Measurements from ENCODE around the gene MYT1. TPM values are rescaled to one million over a fixed set of nuclear protein-coding genes. Genes with fewer than 3 reads are reported as not detected.

Gene MYT1
- total RNA-seq, 3 donors from 2014 or later (not counting 1 experiment from before 2014, with no cell fraction given), result not detected

- ATAC-seq, result no peak
- Mint-ChIP-seq H3K27ac (no peak overlapping the region), H3K27me3 (ENCODE audit: low read depth in 2 of 2) (peaks cover 26 to 52% of the 10 kb centered on the region in 2 donors), H3K9me3 (no peaks in the 10 kb centered on the region), H3K4me3 (no peak overlapping the region), H3K4me1 (peaks cover 9 to 19% of the 10 kb centered on the region in 2 donors), H3K36me3 (no peaks in the 10 kb centered on the region)
- Histone ChIP-seq H3K36me3 (ENCODE audit: control insufficient read depth, insufficient read depth, low read length) (no peaks in the 10 kb centered on the region), H3K27me3 (ENCODE audit: control insufficient read depth, insufficient read depth, low read length) (peaks cover 5% of the 10 kb centered on the region), H3K4me3 (ENCODE audit: low read length) (no peak overlapping the region), H3K27ac (ENCODE audit: low read length) (no peak overlapping the region), H3K9me3 (ENCODE audit: control insufficient read depth, insufficient read depth, low read length) (no peaks in the 10 kb centered on the region), H3K4me1 (ENCODE audit: control insufficient read depth, insufficient read depth, low read length) (peaks cover 18% of the 10 kb centered on the region)
- no peak for TF ChIP-seq CTCF (IDR thresholded peaks at IDR 0.05)
- 77% methylated on average over 14 of the region's 14 CpGs for WGBS (ENCODE audit: insufficient coverage)
- DNase-seq, result no peak
- intact Hi-C loops (cut with micrococcal nuclease), result no loop called here
Observed at GRCh38 chr20:64165866-64166600, 1.8 kb downstream of the MYT1 start.

GRCh38 chr20:64166721-64167615 is 2.7 kb downstream of the MYT1 start:
- peaks cover 3% of the 10 kb centered on the region for H3K27me3 ChIP-seq (ENCODE audit: control insufficient read depth, insufficient read depth, low read length)
- Mint-ChIP-seq H3K27me3 (ENCODE audit: low read depth in 2 of 2) (peaks cover 21 to 42% of the 10 kb centered on the region in 2 donors), H3K4me1 (peaks cover 9 to 19% of the 10 kb centered on the region in 2 donors), H3K4me3 (no peak overlapping the region), H3K36me3 (no peaks in the 10 kb centered on the region), H3K9me3 (no peaks in the 10 kb centered on the region), H3K27ac (no peak overlapping the region)
- no peak for DNase-seq
- H3K4me3 ChIP-seq (ENCODE audit: low read length), result no peak overlapping the region
- no peak for TF ChIP-seq CTCF (IDR thresholded peaks at IDR 0.05)
- H3K36me3 ChIP-seq (ENCODE audit: control insufficient read depth, insufficient read depth, low read length), result no peaks in the 10 kb centered on the region
- WGBS (ENCODE audit: insufficient coverage), result 80% methylated on average over 18 of the region's 18 CpGs
- intact Hi-C loops (cut with micrococcal nuclease), result no loop called here
- H3K27ac ChIP-seq (ENCODE audit: low read length), result no peak overlapping the region
- no peak for ATAC-seq
- no peaks in the 10 kb centered on the region for H3K9me3 ChIP-seq (ENCODE audit: control insufficient read depth, insufficient read depth, low read length)
- H3K4me1 ChIP-seq (ENCODE audit: control insufficient read depth, insufficient read depth, low read length), result peaks cover 21% of the 10 kb centered on the region

- Histone ChIP-seq H3K27me3 (ENCODE audit: control insufficient read depth, insufficient read depth, low read length) (no peaks in the 10 kb centered on the region), H3K27ac (ENCODE audit: low read length) (no peak overlapping the region), H3K4me3 (ENCODE audit: low read length) (no peak overlapping the region), H3K4me1 (ENCODE audit: control insufficient read depth, insufficient read depth, low read length) (peaks cover 27% of the 10 kb centered on the region), H3K36me3 (ENCODE audit: control insufficient read depth, insufficient read depth, low read length) (no peaks in the 10 kb centered on the region), H3K9me3 (ENCODE audit: control insufficient read depth, insufficient read depth, low read length) (no peaks in the 10 kb centered on the region)
- H3K9me3 Mint-ChIP-seq, result no peaks in the 10 kb centered on the region
- H3K36me3 Mint-ChIP-seq, result no peaks in the 10 kb centered on the region
- intact Hi-C loops (cut with micrococcal nuclease), result no loop called here
- DNase-seq, result no peak
- no peak for ATAC-seq
- WGBS (ENCODE audit: insufficient coverage), result 77% methylated on average over 11 of the region's 11 CpGs
- H3K27ac Mint-ChIP-seq, result no peak overlapping the region
- H3K27me3 Mint-ChIP-seq (ENCODE audit: low read depth in 2 of 2), result peaks cover 19 to 35% of the 10 kb centered on the region in 2 donors
- H3K4me1 Mint-ChIP-seq, result peaks cover 9 to 19% of the 10 kb centered on the region in 2 donors
- TF ChIP-seq CTCF (IDR thresholded peaks at IDR 0.05), result no peak
- H3K4me3 Mint-ChIP-seq, result no peak overlapping the region
Observed at GRCh38 chr20:64167676-64168075, 3.4 kb downstream of the MYT1 start.
